Measurements from ENCODE around the gene MAL.

The MAL gene

DNA sequence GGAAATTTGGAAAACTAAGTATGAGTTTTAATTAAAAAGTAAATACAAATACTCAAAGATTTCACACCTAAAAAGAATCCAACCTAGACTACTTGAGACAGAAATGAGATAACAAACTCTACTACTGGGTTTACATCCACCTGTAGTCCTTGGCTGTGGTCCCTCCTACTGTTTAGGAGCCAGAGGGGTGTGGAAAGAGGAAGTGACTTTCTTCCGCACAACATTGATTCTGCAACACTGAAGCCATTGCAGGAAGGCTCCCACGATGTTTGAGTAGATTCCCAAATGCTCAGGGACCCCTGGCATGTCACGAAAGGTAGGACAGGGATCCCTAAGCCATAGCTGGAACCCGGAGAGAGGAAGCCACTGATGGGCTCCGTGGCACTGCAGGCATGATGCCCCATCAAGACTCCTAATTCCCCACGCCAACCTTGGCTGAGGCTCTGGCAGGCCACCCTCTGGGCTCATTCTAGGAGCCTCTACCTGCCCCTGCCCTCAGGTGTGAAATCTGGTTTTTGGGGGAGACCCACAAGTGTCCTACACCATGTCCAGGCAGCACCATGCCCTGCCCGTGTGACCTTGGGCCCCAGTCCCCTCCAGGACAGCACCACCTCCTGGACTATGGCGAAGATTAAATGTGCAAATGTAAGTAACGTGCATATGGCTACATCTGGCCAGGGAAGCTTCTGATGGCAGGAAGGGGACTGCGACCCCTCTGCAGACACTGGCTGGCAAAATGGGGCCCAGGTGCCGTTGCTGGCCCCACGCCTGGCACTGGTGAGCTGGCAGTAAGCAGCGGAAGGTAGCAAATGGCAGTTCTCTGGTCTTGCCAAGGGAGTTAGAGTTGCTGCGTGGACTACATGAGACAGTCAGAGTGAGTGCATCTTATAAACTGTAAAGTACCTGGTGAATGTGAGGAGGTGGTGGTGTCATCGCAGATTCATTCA is 38.2 kb upstream of the MAL start:
- ATAC-seq: no peak

DNA sequence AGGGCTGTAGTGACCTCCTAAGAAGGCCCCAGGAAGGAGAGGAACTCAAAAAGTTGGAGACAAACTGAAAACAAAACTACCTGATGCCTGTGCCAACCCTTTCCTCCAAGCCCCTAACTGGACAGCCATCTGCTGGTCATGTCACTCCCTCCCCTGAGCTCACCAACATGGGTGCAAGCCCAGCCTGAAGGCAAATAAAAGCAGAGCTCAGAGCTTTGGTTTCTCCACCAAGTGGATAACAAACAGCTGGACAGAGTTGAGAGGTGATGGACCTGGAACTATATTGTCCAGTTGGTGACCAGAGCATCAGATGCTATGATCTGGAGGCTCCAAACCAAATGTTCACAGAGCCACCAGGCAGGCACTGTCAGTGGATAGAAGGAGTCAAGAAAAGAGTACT is 34.6 kb upstream of the MAL start:
- TF ChIP-seq ESRRG (CRISPR knock-in tag; IDR thresholded peaks at IDR 0.05): no peak
- TF ChIP-seq PPARA (CRISPR knock-in tag; IDR thresholded peaks at IDR 0.05; ENCODE audit: borderline replicate concordance): no peak
- no peak for TF ChIP-seq SNAI2 (CRISPR knock-in tag; IDR thresholded peaks at IDR 0.05)
- no peak for TF ChIP-seq ZNF565 (CRISPR knock-in tag; conservative IDR thresholded peaks at IDR 0.05; ENCODE audit: low read depth)
- TF ChIP-seq ZC3H10 (CRISPR knock-in tag; IDR thresholded peaks at IDR 0.05): no peak
- TF ChIP-seq ZNF8 (CRISPR knock-in tag; IDR thresholded peaks at IDR 0.05): no peak
- TF ChIP-seq ZNF70 (CRISPR knock-in tag; IDR thresholded peaks at IDR 0.05): no peak
- TF ChIP-seq ARNTL (CRISPR knock-in tag; IDR thresholded peaks at IDR 0.05; ENCODE audit: borderline replicate concordance, low read depth): no peak
- TF ChIP-seq ISL1 (CRISPR knock-in tag; IDR thresholded peaks at IDR 0.05): no peak
- TF ChIP-seq, protein P1, sequence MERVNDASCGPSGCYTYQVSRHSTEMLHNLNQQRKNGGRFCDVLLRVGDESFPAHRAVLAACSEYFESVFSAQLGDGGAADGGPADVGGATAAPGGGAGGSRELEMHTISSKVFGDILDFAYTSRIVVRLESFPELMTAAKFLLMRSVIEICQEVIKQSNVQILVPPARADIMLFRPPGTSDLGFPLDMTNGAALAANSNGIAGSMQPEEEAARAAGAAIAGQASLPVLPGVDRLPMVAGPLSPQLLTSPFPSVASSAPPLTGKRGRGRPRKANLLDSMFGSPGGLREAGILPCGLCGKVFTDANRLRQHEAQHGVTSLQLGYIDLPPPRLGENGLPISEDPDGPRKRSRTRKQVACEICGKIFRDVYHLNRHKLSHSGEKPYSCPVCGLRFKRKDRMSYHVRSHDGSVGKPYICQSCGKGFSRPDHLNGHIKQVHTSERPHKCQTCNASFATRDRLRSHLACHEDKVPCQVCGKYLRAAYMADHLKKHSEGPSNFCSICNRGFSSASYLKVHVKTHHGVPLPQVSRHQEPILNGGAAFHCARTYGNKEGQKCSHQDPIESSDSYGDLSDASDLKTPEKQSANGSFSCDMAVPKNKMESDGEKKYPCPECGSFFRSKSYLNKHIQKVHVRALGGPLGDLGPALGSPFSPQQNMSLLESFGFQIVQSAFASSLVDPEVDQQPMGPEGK (CRISPR knock-in tag; IDR thresholded peaks at IDR 0.05; ENCODE audit: borderline replicate concordance): no peak
- TF ChIP-seq, protein P2, sequence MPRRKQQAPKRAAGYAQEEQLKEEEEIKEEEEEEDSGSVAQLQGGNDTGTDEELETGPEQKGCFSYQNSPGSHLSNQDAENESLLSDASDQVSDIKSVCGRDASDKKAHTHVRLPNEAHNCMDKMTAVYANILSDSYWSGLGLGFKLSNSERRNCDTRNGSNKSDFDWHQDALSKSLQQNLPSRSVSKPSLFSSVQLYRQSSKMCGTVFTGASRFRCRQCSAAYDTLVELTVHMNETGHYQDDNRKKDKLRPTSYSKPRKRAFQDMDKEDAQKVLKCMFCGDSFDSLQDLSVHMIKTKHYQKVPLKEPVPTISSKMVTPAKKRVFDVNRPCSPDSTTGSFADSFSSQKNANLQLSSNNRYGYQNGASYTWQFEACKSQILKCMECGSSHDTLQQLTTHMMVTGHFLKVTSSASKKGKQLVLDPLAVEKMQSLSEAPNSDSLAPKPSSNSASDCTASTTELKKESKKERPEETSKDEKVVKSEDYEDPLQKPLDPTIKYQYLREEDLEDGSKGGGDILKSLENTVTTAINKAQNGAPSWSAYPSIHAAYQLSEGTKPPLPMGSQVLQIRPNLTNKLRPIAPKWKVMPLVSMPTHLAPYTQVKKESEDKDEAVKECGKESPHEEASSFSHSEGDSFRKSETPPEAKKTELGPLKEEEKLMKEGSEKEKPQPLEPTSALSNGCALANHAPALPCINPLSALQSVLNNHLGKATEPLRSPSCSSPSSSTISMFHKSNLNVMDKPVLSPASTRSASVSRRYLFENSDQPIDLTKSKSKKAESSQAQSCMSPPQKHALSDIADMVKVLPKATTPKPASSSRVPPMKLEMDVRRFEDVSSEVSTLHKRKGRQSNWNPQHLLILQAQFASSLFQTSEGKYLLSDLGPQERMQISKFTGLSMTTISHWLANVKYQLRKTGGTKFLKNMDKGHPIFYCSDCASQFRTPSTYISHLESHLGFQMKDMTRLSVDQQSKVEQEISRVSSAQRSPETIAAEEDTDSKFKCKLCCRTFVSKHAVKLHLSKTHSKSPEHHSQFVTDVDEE (CRISPR knock-in tag; IDR thresholded peaks at IDR 0.05): no peak
- no peak for TF ChIP-seq ZFP3 (CRISPR knock-in tag; IDR thresholded peaks at IDR 0.05)
- no peak for TF ChIP-seq OSR1 (CRISPR knock-in tag; IDR thresholded peaks at IDR 0.05)
- no peak for TF ChIP-seq ZFP30 (CRISPR knock-in tag; IDR thresholded peaks at IDR 0.05)
- ATAC-seq: no peak

More for the DNA sequence above, 38.2 kb upstream of the MAL start:
- TF ChIP-seq, protein P1 (CRISPR knock-in tag; IDR thresholded peaks at IDR 0.05; ENCODE audit: borderline replicate concordance): no peak
- TF ChIP-seq TOX (CRISPR knock-in tag; IDR thresholded peaks at IDR 0.05; ENCODE audit: borderline replicate concordance) (no peak), BACH2 (CRISPR knock-in tag; IDR thresholded peaks at IDR 0.05; ENCODE audit: borderline replicate concordance) (no peak), ZFP3 (CRISPR knock-in tag; IDR thresholded peaks at IDR 0.05) (no peak), GLIS3 (CRISPR knock-in tag; IDR thresholded peaks at IDR 0.05) (no peak), ZNF565 (CRISPR knock-in tag; conservative IDR thresholded peaks at IDR 0.05; ENCODE audit: low read depth) (no peak), OSR1 (CRISPR knock-in tag; IDR thresholded peaks at IDR 0.05) (no peak)
- TF ChIP-seq, protein P3, sequence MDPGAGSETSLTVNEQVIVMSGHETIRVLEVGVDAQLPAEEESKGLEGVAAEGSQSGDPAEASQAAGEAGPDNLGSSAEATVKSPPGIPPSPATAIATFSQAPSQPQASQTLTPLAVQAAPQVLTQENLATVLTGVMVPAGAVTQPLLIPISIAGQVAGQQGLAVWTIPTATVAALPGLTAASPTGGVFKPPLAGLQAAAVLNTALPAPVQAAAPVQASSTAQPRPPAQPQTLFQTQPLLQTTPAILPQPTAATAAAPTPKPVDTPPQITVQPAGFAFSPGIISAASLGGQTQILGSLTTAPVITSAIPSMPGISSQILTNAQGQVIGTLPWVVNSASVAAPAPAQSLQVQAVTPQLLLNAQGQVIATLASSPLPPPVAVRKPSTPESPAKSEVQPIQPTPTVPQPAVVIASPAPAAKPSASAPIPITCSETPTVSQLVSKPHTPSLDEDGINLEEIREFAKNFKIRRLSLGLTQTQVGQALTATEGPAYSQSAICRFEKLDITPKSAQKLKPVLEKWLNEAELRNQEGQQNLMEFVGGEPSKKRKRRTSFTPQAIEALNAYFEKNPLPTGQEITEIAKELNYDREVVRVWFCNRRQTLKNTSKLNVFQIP (CRISPR knock-in tag; IDR thresholded peaks at IDR 0.05; ENCODE audit: borderline replicate concordance, low read depth): no peak
- TF ChIP-seq, protein P2 (CRISPR knock-in tag; IDR thresholded peaks at IDR 0.05): no peak
- TF ChIP-seq, protein P4, sequence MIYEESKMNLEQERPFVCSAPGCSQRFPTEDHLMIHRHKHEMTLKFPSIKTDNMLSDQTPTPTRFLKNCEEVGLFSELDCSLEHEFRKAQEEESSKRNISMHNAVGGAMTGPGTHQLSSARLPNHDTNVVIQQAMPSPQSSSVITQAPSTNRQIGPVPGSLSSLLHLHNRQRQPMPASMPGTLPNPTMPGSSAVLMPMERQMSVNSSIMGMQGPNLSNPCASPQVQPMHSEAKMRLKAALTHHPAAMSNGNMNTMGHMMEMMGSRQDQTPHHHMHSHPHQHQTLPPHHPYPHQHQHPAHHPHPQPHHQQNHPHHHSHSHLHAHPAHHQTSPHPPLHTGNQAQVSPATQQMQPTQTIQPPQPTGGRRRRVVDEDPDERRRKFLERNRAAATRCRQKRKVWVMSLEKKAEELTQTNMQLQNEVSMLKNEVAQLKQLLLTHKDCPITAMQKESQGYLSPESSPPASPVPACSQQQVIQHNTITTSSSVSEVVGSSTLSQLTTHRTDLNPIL (CRISPR knock-in tag; IDR thresholded peaks at IDR 0.05; ENCODE audit: low read depth): no peak
